ENCODE measurements around the gene IFI27L1. TPM values are rescaled to one million over a fixed set of nuclear protein-coding genes. Genes with fewer than 3 reads are reported as not detected.

The IFI27L1 gene
- total and polyA plus RNA-seq, 2 of the 13 experiments (the other 11 are each of a cell fraction or from before 2014, with no cell fraction given) = 11.9 to 19.0 TPM

DNA sequence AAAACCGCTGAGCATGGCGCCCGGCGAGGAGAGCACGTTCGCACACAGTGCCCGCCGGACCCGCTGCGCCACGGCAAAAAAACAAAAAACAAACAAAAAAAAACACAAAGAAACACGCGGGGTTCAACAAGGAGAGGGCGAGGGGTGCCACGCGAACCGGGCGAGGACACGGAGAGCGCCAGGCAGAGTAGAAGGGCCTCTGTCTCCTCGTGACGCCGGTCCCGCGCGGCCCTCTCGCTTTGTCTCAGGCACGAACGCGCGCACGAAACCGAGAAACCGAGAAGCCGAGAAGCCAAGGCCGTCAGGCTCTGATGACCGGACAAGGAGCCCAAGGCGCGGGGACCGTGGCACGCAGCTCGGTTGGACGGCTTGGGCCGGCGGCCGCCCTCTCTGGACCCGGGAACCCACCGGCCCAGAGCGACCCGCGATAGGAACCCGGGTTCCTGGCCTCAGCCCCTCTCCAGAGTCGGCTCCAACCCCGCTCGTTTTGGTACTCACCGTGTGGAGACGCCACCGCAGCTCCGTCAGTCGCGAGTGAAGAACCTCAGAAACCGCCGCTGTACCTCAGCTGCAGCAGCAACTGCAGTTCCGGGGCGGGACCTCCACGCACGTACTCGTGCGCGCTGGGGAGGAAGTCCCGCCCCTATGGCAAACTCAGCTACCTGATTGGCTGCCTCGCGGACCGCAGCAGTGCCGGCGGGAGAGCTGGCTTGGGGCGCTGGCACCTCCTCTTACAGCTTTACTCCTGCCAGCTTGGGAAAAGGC lies at the start of gene IFI27L1, which contains the start of gene DDX24 (continued):
- TF ChIP-seq, protein P1, sequence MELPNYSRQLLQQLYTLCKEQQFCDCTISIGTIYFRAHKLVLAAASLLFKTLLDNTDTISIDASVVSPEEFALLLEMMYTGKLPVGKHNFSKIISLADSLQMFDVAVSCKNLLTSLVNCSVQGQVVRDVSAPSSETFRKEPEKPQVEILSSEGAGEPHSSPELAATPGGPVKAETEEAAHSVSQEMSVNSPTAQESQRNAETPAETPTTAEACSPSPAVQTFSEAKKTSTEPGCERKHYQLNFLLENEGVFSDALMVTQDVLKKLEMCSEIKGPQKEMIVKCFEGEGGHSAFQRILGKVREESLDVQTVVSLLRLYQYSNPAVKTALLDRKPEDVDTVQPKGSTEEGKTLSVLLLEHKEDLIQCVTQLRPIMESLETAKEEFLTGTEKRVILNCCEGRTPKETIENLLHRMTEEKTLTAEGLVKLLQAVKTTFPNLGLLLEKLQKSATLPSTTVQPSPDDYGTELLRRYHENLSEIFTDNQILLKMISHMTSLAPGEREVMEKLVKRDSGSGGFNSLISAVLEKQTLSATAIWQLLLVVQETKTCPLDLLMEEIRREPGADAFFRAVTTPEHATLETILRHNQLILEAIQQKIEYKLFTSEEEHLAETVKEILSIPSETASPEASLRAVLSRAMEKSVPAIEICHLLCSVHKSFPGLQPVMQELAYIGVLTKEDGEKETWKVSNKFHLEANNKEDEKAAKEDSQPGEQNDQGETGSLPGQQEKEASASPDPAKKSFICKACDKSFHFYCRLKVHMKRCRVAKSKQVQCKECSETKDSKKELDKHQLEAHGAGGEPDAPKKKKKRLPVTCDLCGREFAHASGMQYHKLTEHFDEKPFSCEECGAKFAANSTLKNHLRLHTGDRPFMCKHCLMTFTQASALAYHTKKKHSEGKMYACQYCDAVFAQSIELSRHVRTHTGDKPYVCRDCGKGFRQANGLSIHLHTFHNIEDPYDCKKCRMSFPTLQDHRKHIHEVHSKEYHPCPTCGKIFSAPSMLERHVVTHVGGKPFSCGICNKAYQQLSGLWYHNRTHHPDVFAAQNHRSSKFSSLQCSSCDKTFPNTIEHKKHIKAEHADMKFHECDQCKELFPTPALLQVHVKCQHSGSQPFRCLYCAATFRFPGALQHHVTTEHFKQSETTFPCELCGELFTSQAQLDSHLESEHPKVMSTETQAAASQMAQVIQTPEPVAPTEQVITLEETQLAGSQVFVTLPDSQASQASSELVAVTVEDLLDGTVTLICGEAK (IDR thresholded peaks at IDR 0.05) = peak; percentile 35; the same call in 1 of the 2 replicates
- TF ChIP-seq, protein P1 (CRISPR knock-in tag; IDR thresholded peaks at IDR 0.05) = peak; percentile 59; the same call in 1 of the 2 replicates
- no peak for TF ChIP-seq CBFB (CRISPR knock-in tag; IDR thresholded peaks at IDR 0.05)
- peak; percentile 86 for TF ChIP-seq ZNF781 (CRISPR knock-in tag; IDR thresholded peaks at IDR 0.05; ENCODE audit: borderline replicate concordance, not compliant biosample characterization)
- no peak for TF ChIP-seq ZNF816 (CRISPR knock-in tag; IDR thresholded peaks at IDR 0.05; ENCODE audit: borderline replicate concordance)
- TF ChIP-seq REL (CRISPR knock-in tag; conservative IDR thresholded peaks at IDR 0.05) = peak; percentile 67; the same call in 1 of the 2 replicates
- TF ChIP-seq ZNF501 (CRISPR knock-in tag; IDR thresholded peaks at IDR 0.05) = peak; percentile 74; the same call in 1 of the 2 replicates
- TF ChIP-seq KAT8 (CRISPR knock-in tag; IDR thresholded peaks at IDR 0.05) = peak; percentile 73
- TF ChIP-seq ZNF121 (CRISPR knock-in tag; IDR thresholded peaks at IDR 0.05) = no peak
- peak; percentile 76; the same call in 1 of the 2 replicates for TF ChIP-seq ZSCAN31 (CRISPR knock-in tag; IDR thresholded peaks at IDR 0.05; ENCODE audit: low read depth)
- no peak for TF ChIP-seq SP1 (IDR thresholded peaks at IDR 0.05)
- TF ChIP-seq SP1 (CRISPR knock-in tag; IDR thresholded peaks at IDR 0.05) = peak; percentile 46; the same call in 1 of the 2 replicates
- TF ChIP-seq SALL2 (CRISPR knock-in tag; IDR thresholded peaks at IDR 0.05) = no peak
- TF ChIP-seq CHCHD3 (CRISPR knock-in tag; IDR thresholded peaks at IDR 0.05) = 0 out of 2 replicates have a peak, but pooled peaks have one; percentile 87
- TF ChIP-seq GPN1 (CRISPR knock-in tag; IDR thresholded peaks at IDR 0.05; ENCODE audit: borderline replicate concordance) = no peak
- peak; percentile 56; the same call in 1 of the 2 replicates for TF ChIP-seq ZNF607 (CRISPR knock-in tag; IDR thresholded peaks at IDR 0.05; ENCODE audit: borderline replicate concordance)
- no peak for TF ChIP-seq ETV6 (CRISPR knock-in tag; conservative IDR thresholded peaks at IDR 0.05)
- peak; percentile 92 for TF ChIP-seq POLR2AphosphoS5 (IDR thresholded peaks at IDR 0.05; ENCODE audit: low read depth, low read length)
- TF ChIP-seq, protein P2, sequence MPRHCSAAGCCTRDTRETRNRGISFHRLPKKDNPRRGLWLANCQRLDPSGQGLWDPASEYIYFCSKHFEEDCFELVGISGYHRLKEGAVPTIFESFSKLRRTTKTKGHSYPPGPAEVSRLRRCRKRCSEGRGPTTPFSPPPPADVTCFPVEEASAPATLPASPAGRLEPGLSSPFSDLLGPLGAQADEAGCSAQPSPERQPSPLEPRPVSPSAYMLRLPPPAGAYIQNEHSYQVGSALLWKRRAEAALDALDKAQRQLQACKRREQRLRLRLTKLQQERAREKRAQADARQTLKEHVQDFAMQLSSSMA (CRISPR knock-in tag; IDR thresholded peaks at IDR 0.05) = 0 out of 2 replicates have a peak, but pooled peaks have one; percentile 81
